Memory B cell (primary cell): ENCODE data around the gene GMDS.

Source experiments
- ATAC-seq: fragments of 150-1000 bp; cut with Tn5 transposase; 2 replicates; pipeline ENCODE4 v1.10.0; 2021; ENCODE audit warnings: low read depth, mild to moderate bottlenecking, moderate library complexity
- DNase-seq, 2 donors: peaks; one replicate each; pipeline ENCODE4 v3.0.0; 2022; ENCODE audit warnings: low spot score in 2 of 2
- H3K27ac Mint-ChIP-seq: one replicate; pipeline ENCODE4 v1.8.0; 2022; ENCODE audit warnings: mild to moderate bottlenecking, moderate library complexity, mixed read lengths
- H3K27me3 Mint-ChIP-seq: one replicate; pipeline ENCODE4 v1.8.0; 2022; ENCODE audit warnings: mixed read lengths
- H3K36me3 Mint-ChIP-seq: one replicate; pipeline ENCODE4 v1.8.0; 2022; ENCODE audit warnings: mild to moderate bottlenecking, mixed read lengths
- H3K4me1 Mint-ChIP-seq: one replicate; pipeline ENCODE4 v1.8.0; 2022; ENCODE audit warnings: mixed read lengths
- H3K4me3 Mint-ChIP-seq: one replicate; pipeline ENCODE4 v1.8.0; 2022; ENCODE audit warnings: mild to moderate bottlenecking, moderate library complexity, mixed read lengths
- H3K9me3 Mint-ChIP-seq: one replicate; pipeline ENCODE4 v1.8.0; 2022; ENCODE audit warnings: mixed read lengths

The GMDS gene

DNA sequence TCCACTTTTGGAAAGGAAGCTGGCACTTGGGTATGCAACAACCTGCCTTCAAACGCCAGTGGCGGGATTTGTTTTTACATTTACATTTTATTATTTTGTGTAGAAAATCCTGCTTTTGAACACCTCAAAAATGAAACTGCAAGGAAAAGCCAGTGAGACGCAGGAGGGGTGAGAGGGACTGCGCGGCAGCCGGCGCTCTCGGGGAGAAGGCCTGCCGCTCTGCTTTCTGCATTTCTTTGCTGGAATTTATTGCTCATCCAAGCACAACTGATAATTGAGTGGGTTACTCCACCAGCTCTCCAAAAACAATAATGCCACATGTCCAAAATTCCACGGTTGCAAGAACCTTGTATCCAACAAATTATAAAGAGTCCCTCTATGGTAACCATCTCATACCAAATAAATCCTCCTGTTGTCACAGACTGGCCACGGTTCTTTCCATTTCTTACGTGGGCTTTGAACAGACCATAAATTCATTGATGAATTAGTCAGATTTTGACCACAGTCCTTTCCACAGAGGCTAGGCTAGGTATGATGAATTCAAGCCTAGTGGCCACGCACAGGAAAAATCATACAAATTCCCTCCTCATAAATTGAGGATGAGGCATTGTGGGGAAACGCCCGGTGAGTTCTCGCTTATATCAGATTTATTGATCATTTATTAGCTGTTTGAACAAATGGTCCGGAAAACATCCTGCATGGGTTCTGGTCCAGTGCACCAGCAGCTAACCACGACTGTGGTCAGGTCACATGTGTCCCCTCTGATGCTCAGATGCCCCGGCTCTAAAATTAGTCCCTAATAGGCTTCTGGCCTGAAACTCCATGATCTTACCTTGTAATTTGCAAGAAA, 667.3 kb downstream of the GMDS start:
- no peak overlapping the region for H3K27ac Mint-ChIP-seq
- H3K4me1 Mint-ChIP-seq: no peaks in the 10 kb centered on the region
- peaks cover 4% of the 10 kb centered on the region for H3K27me3 Mint-ChIP-seq
- H3K9me3 Mint-ChIP-seq: no peaks in the 10 kb centered on the region
- no peak for DNase-seq
- no peak overlapping the region for H3K4me3 Mint-ChIP-seq
- H3K36me3 Mint-ChIP-seq: no peaks in the 10 kb centered on the region
- ATAC-seq: no peak

DNA sequence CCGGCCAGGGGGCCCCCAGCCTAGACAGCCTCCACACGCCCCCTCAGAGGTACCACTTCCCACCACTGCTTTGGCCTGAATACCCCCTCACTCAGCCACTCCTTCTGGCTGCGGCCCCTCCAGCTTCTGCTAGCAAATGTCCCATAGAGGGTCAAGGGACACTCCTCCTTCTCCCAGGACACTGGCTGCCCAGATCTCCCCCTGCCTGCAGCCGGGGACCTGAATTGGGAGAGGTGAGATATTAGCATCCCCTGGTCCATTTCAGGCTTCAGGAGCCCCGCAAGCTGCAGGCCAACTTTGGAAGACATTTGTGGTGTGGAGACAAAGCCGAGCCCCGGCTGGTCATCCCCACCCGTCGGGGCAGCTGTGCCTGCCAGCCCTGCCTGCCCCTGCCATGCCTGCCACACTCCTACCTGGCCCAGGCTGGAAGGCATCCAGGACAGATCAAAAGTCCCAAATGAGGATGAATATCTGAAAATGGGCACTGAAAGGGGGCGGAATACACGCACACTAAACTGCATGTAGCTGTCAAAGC, 668.2 kb downstream of the GMDS start:
- peaks cover 2% of the 10 kb centered on the region for H3K9me3 Mint-ChIP-seq
- H3K36me3 Mint-ChIP-seq: no peaks in the 10 kb centered on the region
- no peaks in the 10 kb centered on the region for H3K4me1 Mint-ChIP-seq
- no peak overlapping the region for H3K27ac Mint-ChIP-seq
- H3K27me3 Mint-ChIP-seq: peaks cover 4% of the 10 kb centered on the region
- no peak for DNase-seq
- no peak for ATAC-seq
- no peak overlapping the region for H3K4me3 Mint-ChIP-seq

DNA sequence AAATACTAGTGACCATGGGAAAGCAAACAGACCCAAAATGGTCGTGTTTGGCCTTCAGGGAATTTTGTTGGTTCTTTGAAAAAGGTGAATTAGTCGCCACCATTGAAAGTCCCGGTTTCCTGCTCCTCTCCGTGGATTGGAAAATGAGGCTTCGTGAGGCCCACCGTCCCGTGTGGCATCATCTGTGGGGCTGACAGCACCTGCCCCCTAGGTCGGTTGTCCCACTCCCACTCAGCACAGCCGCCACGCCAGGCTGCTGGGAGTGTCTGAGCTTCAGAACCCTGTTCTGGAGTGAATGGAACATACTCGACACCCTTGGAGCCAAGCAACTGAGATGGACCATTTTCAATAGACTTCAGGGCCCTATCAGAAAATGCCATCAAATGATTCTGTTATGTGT, 668.7 kb downstream of the GMDS start:
- Mint-ChIP-seq H3K27me3 (peaks cover 4% of the 10 kb centered on the region), H3K9me3 (peaks cover 2% of the 10 kb centered on the region), H3K4me1 (no peaks in the 10 kb centered on the region), H3K27ac (no peak overlapping the region), H3K36me3 (no peaks in the 10 kb centered on the region), H3K4me3 (no peak overlapping the region)
- DNase-seq: no peak
- no peak for ATAC-seq

DNA sequence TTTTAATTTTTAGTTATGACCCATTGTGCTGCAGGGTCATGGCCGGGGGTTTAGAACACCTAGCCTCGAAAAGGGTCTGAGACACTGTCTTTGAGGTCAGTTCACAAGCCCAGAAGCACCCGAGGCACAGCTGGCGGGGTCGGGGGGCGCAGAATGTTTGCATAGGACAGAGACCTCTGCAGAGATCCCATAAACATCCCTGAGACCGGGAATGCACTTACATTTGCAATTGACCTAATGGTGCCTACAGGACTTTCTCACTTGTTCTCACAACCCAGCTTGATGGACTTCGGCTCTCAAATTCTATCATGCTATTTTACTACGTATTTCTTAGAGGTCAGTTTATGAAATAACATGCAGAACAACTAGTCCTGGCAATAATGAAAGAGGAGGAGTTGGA, 669.2 kb downstream of the GMDS start:
- H3K27ac Mint-ChIP-seq: no peak overlapping the region
- no peaks in the 10 kb centered on the region for H3K4me1 Mint-ChIP-seq
- DNase-seq (no peak), ATAC-seq (no peak)
- no peak overlapping the region for H3K4me3 Mint-ChIP-seq
- peaks cover 2% of the 10 kb centered on the region for H3K27me3 Mint-ChIP-seq
- H3K36me3 Mint-ChIP-seq: no peaks in the 10 kb centered on the region
- peaks cover 2% of the 10 kb centered on the region for H3K9me3 Mint-ChIP-seq

DNA sequence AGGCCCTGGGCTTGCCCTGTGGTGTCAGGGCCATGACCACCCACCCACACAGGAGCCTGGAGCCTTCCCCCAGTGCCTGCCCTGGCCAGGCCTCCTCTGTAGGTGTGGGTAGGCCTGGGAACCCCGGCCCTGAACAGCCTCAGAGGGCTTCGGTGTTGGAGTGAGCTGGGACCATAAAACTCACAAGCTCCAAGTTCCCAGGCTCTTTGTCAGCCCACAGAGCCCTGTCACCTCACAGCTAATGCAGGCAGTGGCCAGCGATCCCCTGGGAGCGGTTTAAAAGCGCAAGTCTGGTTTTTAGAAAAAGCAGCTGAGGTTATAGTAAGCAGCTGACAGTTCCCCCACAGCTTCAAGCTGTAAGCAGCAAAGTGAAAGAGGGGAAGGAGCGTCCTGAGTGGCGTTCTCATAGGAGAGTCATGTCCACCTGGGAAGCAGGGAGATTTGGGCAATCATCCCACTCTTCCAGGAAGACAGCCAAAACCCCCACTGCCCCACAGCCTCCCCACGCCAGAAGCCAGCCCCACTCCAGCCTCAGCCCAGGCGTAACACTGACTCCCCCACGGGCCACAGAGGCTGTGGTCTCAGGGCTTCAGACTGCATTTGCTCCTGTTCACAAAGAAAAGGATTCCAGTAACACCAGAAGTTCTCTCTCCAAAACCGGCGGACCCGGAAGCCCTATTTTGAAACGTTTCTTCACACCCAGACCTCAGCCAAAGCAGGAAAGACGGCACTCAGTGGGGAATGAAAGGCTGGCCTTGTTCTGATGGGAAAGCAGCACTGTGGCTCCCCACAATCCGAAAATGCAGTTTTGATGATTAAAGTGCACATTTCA, 670.0 kb downstream of the GMDS start:
- Mint-ChIP-seq H3K4me1 (no peaks in the 10 kb centered on the region), H3K27me3 (peaks cover 2% of the 10 kb centered on the region), H3K27ac (no peak overlapping the region), H3K4me3 (no peak overlapping the region), H3K36me3 (no peaks in the 10 kb centered on the region), H3K9me3 (peaks cover 7% of the 10 kb centered on the region)
- ATAC-seq (no peak), DNase-seq (no peak)

DNA sequence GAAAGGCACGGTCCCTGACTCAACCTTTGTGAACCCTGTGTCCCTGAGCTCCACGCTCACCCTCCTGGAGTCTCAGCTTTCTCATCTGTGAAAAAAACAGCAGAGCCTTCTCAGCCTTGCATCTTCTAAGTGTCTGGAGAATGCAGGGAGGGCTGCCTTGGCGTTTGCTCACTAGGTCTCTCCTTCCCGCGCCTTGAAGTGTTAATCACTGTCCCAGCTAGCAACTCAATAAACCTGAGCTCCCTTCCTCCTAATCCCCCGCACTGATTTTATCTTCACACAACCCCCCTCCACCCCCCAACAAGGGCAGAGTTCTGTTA, 670.6 kb downstream of the GMDS start:
- peaks cover 7% of the 10 kb centered on the region for H3K9me3 Mint-ChIP-seq
- H3K27me3 Mint-ChIP-seq: peaks cover 2% of the 10 kb centered on the region
- no peak overlapping the region for H3K27ac Mint-ChIP-seq
- no peak overlapping the region for H3K4me3 Mint-ChIP-seq
- H3K36me3 Mint-ChIP-seq: no peaks in the 10 kb centered on the region
- H3K4me1 Mint-ChIP-seq: no peaks in the 10 kb centered on the region
- no peak for DNase-seq
- no peak for ATAC-seq

DNA sequence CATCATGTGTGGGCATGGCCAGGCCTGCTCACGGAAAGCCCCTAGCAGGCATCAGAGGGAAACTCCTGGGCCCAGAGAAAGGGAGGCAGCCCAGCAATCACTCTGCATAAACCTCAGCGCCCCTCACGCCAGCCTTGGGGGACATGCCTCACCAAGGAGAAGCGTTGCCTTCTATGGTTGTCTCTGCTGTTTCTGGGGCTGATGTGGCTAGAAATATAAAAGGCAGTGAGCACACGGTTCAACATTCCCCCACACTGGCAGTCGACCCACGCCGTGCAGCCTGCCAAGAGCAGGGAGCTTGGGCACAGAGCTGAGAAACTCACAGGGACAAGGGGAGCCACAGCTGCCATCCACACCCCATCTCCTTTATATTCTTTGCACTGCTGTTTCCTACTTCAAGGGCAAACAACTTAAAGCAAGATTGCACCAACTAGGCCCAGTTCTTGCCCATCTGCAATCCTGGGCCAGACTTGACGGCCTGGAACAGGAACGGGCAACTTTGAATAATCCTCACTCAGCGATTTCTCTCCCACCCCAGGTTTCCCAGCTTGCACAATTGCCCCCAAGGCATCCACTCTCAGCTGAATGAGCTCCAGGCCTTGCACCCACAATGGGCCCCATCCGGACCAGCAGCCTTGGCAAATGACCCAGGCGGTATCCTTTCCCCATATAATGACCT, 671.2 kb downstream of the GMDS start:
- no peak for DNase-seq
- ATAC-seq: no peak
- Mint-ChIP-seq H3K4me1 (no peaks in the 10 kb centered on the region), H3K36me3 (no peaks in the 10 kb centered on the region), H3K27me3 (peaks cover 2% of the 10 kb centered on the region), H3K9me3 (peaks cover 7% of the 10 kb centered on the region), H3K4me3 (no peak overlapping the region), H3K27ac (no peak overlapping the region)
